Nucleus accumbens (tissue), 56 donors: Measurements from ENCODE around the gene SCGB3A2.

Source experiments
- DNase-seq, 56 donors: peaks; one replicate each; lab custom pipeline; 2025; lab: John Stamatoyannopoulos, UW

Gene SCGB3A2

DNA sequence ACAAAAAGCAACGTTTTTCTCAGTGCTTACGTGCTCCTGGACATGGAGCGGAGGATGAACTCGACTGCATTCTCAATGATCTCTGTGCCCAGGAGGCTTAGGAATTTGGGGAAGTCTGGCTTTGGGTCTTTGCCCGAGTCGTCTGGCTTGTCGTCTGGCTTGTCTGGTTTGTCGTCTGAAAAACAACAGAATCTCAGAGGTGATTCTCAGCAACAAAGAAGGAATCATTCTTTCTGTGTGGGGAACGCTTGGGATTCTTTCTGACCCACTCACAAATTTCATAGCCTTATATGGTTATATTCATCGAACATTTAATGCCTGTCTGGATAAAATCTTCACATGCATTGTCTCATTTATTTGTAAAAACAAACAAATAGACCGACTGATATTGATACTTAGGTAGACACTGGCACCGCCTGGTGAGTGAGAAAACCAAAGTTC is 23.1 kb downstream of the SCGB3A2 start:
- no peak for DNase-seq

DNA sequence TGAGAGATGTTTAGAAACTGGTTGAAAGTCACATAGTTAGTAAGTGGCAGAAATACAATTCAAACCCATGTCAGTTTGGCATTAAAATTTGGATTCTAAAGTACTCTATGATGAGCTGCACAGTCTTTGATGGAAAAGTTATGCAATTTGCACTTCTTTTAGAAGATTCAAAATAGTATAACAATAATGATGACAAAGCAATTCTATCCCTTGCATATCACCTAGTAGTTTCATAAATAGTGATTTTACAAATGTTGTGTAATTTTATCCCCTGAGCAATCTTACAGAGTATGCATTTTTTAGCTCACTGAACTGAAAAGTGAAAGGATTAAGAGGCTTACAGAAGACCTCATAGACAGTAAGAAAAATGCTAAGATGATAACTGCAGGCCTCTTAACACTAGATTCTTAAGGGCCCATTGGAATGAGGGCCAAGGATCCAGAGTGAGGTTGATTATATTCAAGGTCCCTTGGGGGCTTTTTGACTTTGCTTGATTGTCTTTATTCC is 24.2 kb downstream of the SCGB3A2 start:
- no peak for DNase-seq

DNA sequence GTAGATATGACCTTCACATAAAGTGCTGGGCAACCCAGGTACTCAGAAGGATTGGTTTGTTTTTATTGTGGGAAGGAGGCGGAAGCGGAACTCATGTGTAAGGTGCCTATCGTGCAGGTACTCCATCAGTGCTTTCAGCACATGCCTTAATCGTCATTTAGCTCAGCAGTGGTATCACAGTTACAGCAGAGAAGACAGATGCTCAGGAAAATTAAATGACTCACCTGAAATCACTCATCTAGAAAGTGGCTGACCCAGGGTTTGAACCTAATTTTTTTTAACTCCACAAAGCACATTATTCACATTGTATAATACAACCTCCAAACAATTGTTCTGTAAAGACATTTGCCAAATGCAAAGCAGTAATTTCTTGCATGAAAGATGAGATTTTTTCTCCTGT is 25.6 kb downstream of the SCGB3A2 start:
- DNase-seq = no peak

DNA sequence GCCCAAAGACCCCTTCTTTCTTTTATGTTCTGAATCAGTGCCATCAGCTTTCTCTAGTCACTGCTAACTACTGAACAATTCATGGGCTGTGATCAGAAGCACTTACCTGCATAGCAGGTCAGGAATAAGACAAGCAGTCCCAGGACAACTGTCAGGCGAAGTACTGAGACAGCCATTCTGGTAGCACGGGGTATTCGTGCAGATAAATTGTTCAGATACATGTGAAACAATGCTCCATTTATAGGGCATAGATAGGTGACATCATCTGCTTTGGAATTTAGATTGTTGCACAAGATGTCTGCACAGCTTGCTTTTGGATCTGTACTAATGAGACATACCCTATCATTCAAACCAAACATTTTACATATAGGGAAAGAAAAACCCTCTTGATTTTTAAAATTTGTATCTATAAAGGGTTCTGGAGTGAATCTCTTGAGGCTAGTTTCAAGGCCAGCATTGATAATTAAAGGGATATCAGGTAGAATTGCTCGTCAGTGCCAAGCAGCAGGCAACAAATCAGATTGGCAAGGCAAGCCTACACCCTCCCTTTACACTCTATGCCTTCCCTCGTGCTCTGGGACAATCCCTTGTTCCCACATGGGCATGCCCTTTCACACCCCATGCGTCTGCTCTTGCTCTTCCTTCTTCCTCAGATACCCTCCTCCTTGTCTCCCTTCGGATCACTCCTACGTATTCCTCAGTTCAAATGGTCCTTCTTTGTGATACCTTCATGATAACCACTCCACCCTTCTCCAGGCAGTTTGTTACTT is 28.0 kb downstream of the SCGB3A2 start, which contains the start of gene C5orf46:
C5orf46 (minus strand) TSS at position 213 of the 770 bp plus-strand sequence; CDS start at position 176, 37 bp downstream.
- no peak for DNase-seq

DNA sequence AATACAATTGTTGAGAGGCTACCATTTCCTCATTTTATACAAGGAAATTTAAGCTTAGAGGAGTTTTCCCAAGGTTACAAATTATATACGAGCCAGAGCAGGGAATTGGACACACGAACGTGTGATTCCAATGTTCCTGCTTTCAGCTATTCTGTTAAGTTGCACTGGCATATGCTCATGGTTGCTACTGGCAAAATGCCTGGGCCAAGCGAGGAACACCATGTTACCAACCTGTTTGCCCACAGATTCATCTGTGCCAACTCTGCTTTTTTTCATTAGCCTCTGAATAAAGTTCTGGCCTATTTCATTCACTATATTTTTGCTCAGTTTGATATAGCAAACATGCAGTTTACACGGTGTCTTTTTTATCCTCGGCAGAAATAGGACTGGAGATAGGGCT is 32.9 kb downstream of the SCGB3A2 start:
- DNase-seq = peak in 6 of 56 donors; percentile 2 to 16 (median 4)

DNA sequence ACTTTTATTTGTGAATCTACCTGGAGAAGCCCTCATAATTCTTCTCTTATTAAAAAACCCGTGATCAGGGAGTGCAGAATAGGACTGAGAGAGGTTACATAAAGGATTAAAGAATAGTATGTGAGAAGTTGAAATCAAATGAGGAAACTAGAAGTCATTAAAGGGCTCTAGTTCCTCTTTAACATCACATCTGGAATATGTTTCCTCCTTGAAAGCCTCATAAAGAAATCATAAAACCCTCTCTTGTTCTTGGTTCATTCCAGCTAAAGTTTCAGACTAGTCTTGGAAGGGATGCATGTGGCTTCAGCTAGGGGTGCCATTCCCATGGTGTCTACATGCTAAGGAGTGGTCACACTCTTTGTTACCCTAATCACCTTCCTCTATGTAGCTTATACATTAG is 33.5 kb downstream of the SCGB3A2 start:
- no peak for DNase-seq

DNA sequence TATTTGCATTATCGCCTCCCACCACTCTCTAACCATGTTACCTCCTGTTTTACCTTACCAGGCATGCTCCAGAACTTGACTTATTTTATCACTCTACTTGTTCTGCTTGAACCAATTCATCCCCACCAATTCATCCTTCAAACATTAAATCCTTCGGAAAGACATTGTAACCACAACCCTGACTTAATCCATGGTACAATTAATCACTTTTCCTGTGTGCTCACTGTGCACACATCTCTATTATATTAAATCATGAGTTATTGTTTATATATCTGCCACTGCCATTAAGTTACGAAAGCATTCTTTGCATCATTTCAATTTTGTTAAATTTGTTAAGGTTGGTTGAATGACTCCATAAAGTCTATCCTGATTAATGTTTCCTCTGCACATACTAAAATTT is 35.3 kb downstream of the SCGB3A2 start:
- no peak for DNase-seq

DNA sequence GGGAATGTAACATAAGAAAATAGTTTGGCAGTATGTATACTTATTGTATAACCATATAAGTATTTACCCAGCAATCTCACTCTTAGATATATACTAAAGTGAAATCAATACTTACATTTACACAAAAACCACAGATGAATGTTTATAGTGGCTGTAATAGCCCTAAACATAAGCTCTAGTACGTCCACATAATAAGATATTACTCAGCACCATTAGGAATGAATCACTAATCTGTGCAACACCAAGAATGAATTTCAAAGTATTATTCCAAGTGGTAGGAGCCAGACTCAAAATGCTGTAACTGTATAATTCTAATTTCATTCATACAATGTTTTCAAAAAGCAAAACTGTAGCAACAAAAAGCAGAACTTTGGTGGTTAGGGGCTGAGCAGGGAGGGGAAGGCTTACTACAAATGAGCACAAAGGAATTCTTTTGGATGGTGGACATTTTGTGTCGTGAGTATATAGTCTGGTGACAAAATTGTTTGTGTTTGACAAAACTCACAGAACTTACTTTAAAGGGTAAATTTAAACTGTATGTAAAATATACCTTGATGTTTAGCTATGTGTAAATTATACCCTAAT is 39.7 kb downstream of the SCGB3A2 start:
- DNase-seq = no peak

DNA sequence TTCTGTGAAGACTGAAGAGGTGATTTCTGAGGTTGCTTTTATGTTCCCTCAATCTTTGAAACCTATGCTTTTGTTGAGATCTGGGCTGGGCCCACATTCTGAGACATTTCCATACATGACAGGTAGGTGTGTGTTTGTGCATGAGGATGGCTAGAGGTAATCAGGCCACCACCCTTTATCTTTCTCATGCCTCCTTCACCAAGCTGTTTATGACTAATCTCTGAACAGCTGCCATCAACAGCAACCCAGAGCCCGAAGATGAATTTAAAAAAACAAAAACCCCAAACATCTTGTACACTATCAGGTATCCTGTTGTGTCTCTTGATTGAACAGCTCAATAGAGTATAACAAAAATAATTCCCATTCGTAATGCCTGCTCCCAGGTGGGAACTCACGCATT is 40.4 kb downstream of the SCGB3A2 start:
- no peak for DNase-seq

DNA sequence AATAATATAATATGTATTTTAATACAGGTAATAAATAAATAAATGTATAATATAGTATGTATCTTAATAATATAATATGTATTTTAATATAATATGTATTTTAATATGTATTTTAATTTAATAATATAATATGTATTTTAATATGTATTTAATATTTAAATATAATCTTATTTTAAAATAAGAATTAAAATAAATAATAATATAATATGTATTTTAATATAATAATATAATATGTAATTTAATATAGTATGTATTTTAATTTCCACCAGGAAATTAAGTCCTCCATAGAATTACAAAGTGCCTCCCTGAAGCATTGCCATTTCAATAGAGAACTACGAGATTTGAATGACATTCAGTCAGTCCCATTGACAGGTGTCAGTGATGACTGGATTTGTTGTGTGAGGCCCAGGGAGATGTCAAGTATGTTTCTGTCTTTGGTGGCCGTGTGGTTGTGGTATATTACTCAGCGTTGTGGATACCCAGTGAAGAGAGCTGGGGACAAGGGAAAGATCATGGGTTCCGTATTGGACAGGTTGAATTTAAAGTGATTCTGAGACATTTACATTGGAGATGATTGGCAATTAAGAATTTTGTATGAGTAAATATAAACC is 42.0 kb downstream of the SCGB3A2 start:
- DNase-seq = no peak

DNA sequence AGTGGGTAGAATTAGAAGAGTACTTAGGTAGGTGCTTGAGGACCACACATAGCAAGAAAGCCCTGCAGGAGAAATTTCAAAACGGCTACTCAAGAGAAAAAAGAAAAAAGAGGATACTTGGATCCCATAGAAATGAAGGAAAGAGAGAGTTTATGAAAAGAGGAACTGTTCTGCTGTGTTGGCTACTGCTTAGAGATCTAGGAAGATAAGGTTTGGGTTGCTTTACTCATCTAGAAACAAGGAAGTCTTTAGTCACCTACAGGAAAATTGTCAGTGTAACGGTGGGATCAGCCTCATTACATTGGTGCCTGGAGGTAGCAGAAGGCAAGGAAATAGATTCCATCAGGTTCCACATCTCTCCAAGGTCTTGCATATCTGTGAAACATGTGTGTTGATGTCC is 42.6 kb downstream of the SCGB3A2 start:
- no peak for DNase-seq

DNA sequence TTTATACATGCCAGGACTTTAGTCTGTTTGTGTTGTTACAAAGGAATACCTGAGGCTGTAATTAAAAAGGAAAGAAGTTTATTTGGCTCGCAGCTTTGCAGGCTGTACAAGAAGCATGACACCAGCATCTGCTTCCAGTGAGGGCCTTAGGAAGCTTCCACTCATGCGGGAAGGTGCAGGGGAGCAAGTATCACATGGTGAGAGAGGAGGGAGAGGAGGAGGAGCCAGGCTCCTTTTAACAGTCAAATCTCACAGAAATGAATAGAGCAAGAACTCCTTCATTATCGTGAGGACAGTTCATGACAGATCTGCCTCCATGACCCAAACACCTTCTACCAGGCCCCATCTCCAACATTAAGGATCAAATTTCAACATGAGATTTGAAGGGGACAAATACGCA is 46.5 kb downstream of the SCGB3A2 start:
- no peak for DNase-seq

DNA sequence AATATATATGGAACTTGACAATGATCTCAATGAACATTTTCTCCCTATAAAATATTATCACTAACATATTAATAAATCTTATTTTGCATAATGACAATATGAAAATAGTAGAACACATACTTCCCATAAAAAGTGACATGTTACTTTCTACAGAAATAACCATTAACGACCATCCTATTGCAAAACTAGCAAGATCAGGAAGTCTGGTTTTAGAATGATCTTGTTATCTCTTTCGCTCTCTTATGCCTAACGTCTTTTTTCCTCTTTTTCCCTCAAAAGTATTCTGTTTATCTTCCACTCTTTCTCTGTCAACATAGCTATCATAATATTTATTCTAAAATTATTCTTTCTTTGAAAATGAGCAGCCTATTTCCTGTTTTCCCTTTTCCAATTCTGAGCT is 49.4 kb downstream of the SCGB3A2 start:
- DNase-seq = no peak

DNA sequence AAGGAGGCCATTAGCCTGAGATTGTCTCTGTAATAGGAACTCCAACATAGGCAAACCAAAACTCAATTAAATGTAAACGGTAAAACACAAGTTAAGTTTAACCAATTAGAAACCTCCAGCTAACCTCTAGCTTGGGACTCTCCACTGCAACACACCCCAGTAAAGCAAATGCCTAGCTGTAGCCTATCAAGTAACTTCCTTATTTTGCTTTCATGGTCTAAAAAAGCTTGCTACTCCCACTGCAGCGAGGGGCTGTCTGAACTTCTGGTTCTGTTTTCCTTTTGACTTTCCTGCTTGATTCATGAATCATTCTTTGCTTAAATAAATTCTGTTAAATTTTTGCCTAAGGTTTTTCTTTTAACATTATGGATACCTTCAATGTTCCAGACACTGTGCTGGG is 52.3 kb downstream of the SCGB3A2 start:
- no peak for DNase-seq
